ENCODE measurements around the gene PPP1R2C.

The PPP1R2C gene

DNA sequence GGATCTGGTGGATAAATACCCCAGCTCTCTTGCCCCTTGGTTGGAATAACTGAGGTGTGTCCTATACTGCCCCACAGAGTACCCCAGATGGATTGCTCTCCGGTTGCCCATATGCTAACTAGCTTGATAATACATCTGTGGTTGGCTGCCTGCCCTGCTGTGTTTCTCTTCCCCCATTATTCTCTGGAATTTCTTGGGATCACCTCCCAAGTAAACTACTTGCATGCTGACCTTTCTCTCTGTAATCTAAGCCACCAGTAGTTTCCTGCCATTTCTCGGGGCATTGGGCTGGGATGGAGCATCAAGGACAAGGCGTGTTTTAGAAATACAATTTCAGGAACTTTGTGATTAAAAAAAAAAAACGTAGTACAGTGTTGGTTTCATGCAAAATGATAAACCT is 25.2 kb downstream of the PPP1R2C start:
- H3K36me3 ChIP-seq (ENCODE audit: control insufficient read depth in 1 of 2, insufficient read depth in 2 of 2, low read length in 2 of 2): no peaks in the 10 kb centered on the region
- no peak overlapping the region for H3K27ac ChIP-seq (ENCODE audit: low read depth, low read length)
- H3K4me1 ChIP-seq (ENCODE audit: control insufficient read depth in 1 of 2, insufficient read depth in 2 of 2, low read length in 2 of 2): no peaks in the 10 kb centered on the region
- H3K4me3 ChIP-seq (ENCODE audit: low read depth in 1 of 2, low read length in 2 of 2): no peak overlapping the region
- no peak overlapping the region for H3K9ac ChIP-seq (ENCODE audit: low read depth in 1 of 2, low read length in 2 of 2)
- H3K9me3 ChIP-seq (ENCODE audit: control insufficient read depth in 1 of 2, low read length in 2 of 2): no peaks in the 10 kb centered on the region
- no peaks in the 10 kb centered on the region for H3K27me3 ChIP-seq (ENCODE audit: control insufficient read depth in 1 of 2, insufficient read depth in 2 of 2, low read length in 2 of 2)

DNA sequence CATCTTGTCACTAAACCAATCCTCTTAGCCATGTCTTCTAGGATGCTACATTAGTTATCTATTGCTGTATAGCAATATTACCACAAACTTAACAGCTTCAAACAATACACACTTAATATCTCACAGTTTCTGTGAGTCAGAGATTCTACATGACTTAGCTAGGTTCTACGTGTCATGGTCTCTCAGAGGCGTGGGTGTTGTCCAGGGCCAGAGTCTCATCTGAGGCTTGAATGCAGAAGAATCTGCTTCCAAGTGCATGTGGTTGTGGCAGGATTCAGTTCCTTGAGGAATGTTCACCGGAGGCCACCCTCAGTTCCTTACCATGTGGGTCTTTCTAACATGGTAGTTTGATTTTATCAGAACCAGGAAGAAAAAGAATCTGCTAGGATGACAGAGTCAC is 26.4 kb downstream of the PPP1R2C start:
- Histone ChIP-seq H3K9ac (ENCODE audit: low read depth in 1 of 2, low read length in 2 of 2) (no peak overlapping the region), H3K27me3 (ENCODE audit: control insufficient read depth in 1 of 2, insufficient read depth in 2 of 2, low read length in 2 of 2) (no peaks in the 10 kb centered on the region), H3K36me3 (ENCODE audit: control insufficient read depth in 1 of 2, insufficient read depth in 2 of 2, low read length in 2 of 2) (no peaks in the 10 kb centered on the region), H3K27ac (ENCODE audit: low read depth, low read length) (no peak overlapping the region), H3K4me3 (ENCODE audit: low read depth in 1 of 2, low read length in 2 of 2) (no peak overlapping the region), H3K9me3 (ENCODE audit: control insufficient read depth in 1 of 2, low read length in 2 of 2) (no peaks in the 10 kb centered on the region), H3K4me1 (ENCODE audit: control insufficient read depth in 1 of 2, insufficient read depth in 2 of 2, low read length in 2 of 2) (no peaks in the 10 kb centered on the region)

DNA sequence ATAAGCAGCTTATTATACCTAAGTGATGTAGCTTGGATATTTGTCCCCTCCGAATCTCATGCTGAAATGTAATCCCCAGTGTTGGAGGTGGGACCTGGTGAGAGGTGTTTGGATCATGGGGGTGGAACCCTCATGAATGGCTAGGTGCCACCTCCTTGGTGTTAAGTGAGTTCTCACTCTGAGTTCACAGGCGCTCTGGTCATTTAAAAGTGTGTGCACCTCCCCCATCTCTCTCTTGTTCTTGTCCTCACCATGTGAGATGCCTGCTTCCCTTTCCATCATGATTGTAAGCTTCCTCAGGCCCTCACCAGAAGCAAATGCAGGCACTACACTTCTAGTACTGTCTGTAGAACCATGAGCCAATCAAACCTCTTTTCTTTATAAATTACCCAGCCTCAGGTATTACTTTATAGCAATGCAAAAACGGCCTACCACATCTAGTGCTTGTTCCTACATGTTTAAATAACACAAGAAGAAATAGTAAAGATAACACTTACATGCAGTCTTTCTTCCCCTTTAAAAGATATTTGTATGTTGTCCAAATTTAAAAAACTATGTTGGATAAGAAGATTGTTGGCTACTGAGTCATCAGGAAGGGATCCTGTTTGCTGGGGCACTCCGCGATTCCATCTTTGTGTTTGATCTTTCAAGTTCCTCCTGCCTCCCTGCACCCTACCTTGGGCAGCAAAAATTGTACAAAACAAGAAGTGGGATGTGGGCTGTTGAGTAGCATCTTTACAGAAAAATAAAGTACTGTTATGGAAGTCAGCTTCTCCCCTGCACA is 29.7 kb downstream of the PPP1R2C start:
- Histone ChIP-seq H3K27me3 (ENCODE audit: control insufficient read depth in 1 of 2, insufficient read depth in 2 of 2, low read length in 2 of 2) (no peaks in the 10 kb centered on the region), H3K9me3 (ENCODE audit: control insufficient read depth in 1 of 2, low read length in 2 of 2) (no peaks in the 10 kb centered on the region), H3K4me1 (ENCODE audit: control insufficient read depth in 1 of 2, insufficient read depth in 2 of 2, low read length in 2 of 2) (no peaks in the 10 kb centered on the region), H3K36me3 (ENCODE audit: control insufficient read depth in 1 of 2, insufficient read depth in 2 of 2, low read length in 2 of 2) (no peaks in the 10 kb centered on the region), H3K27ac (ENCODE audit: low read depth, low read length) (no peak overlapping the region), H3K9ac (ENCODE audit: low read depth in 1 of 2, low read length in 2 of 2) (no peak overlapping the region), H3K4me3 (ENCODE audit: low read depth in 1 of 2, low read length in 2 of 2) (no peak overlapping the region)

DNA sequence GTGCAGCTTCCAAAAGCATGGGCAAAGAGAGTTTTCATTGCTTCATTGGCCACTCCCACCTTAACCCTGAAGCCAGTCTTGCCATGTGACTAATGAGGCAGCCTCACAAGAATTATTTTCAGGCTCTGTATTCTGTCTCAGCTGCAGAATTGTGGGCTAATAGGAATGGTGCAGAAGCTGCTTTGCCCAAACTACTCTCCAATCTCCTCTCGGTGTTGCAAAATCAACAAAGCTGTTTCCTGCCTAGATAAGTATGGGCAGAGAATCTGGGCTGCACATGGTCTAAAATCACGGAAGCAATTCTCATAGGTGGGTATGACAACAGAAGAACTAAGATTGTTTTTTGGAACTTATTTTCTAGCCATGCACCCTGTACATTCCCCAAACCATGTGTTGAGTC is 31.4 kb downstream of the PPP1R2C start:
- Histone ChIP-seq H3K36me3 (ENCODE audit: control insufficient read depth in 1 of 2, insufficient read depth in 2 of 2, low read length in 2 of 2) (no peaks in the 10 kb centered on the region), H3K4me1 (ENCODE audit: control insufficient read depth in 1 of 2, insufficient read depth in 2 of 2, low read length in 2 of 2) (no peaks in the 10 kb centered on the region), H3K27ac (ENCODE audit: low read depth, low read length) (no peak overlapping the region), H3K27me3 (ENCODE audit: control insufficient read depth in 1 of 2, insufficient read depth in 2 of 2, low read length in 2 of 2) (no peaks in the 10 kb centered on the region), H3K9ac (ENCODE audit: low read depth in 1 of 2, low read length in 2 of 2) (no peak overlapping the region), H3K4me3 (ENCODE audit: low read depth in 1 of 2, low read length in 2 of 2) (no peak overlapping the region), H3K9me3 (ENCODE audit: control insufficient read depth in 1 of 2, low read length in 2 of 2) (no peaks in the 10 kb centered on the region)

DNA sequence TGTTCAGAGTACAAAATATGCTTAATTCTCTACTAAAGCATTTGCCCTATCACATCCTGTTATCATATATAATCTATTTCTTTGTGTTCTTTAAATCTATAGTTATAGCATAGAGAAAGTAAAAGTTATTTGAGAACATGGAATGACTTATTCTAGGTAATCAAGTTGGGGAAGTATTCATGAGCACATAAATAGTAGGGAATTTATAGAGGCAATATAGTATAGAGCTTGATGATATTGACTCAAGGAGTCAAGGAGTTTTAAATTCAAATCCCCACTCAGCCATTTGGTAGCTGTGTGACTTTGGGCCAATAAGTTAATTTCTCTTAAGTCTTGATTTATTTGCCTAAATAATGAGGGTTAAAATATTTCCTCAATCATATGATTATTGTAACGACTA is 37.5 kb downstream of the PPP1R2C start:
- Histone ChIP-seq H3K9ac (ENCODE audit: low read depth in 1 of 2, low read length in 2 of 2) (no peak overlapping the region), H3K9me3 (ENCODE audit: control insufficient read depth in 1 of 2, low read length in 2 of 2) (no peaks in the 10 kb centered on the region), H3K27ac (ENCODE audit: low read depth, low read length) (no peak overlapping the region), H3K36me3 (ENCODE audit: control insufficient read depth in 1 of 2, insufficient read depth in 2 of 2, low read length in 2 of 2) (no peaks in the 10 kb centered on the region), H3K4me3 (ENCODE audit: low read depth in 1 of 2, low read length in 2 of 2) (no peak overlapping the region), H3K4me1 (ENCODE audit: control insufficient read depth in 1 of 2, insufficient read depth in 2 of 2, low read length in 2 of 2) (no peaks in the 10 kb centered on the region), H3K27me3 (ENCODE audit: control insufficient read depth in 1 of 2, insufficient read depth in 2 of 2, low read length in 2 of 2) (no peaks in the 10 kb centered on the region)

DNA sequence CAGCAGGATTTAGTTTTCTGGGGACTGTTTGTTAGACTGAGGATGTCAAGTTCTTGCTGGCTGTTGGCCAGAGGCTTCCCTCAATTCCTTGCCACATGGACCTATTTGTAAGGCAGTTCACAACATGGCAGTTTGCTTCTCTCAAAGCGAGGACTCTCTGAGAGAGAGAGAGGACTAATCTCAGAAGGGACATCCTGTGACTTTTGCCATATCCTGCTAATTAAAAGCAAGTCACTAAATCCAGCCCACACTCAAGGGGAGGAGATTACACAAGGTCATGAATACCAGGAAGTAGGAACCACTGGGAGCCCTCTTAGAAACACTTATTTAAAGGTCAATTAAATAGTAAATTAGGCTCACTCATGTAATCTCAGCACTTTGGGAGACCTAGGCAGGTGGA is 38.2 kb downstream of the PPP1R2C start:
- H3K4me1 ChIP-seq (ENCODE audit: control insufficient read depth in 1 of 2, insufficient read depth in 2 of 2, low read length in 2 of 2): no peaks in the 10 kb centered on the region
- H3K9ac ChIP-seq (ENCODE audit: low read depth in 1 of 2, low read length in 2 of 2): no peak overlapping the region
- H3K27me3 ChIP-seq (ENCODE audit: control insufficient read depth in 1 of 2, insufficient read depth in 2 of 2, low read length in 2 of 2): no peaks in the 10 kb centered on the region
- no peaks in the 10 kb centered on the region for H3K9me3 ChIP-seq (ENCODE audit: control insufficient read depth in 1 of 2, low read length in 2 of 2)
- H3K27ac ChIP-seq (ENCODE audit: low read depth, low read length): no peak overlapping the region
- H3K36me3 ChIP-seq (ENCODE audit: control insufficient read depth in 1 of 2, insufficient read depth in 2 of 2, low read length in 2 of 2): no peaks in the 10 kb centered on the region
- no peak overlapping the region for H3K4me3 ChIP-seq (ENCODE audit: low read depth in 1 of 2, low read length in 2 of 2)

DNA sequence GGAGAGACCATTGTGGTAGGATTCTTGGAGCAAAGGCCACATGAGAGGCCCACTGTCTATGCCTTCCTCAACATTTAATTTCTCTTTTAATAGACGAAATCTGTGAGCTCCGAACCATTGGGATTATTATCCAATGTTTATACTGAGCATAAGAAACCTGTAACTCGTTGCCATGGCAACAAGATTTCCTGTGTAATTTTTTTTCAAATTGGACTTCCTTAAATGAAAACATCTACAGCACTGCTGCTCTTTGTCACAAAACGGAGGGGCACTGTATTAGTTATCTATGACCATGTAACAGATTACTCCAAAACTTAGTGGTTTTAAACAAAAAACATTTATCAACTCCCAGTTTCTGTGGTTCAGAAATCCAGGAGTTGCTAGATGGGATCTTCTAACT is 38.7 kb downstream of the PPP1R2C start:
- no peaks in the 10 kb centered on the region for H3K4me1 ChIP-seq (ENCODE audit: control insufficient read depth in 1 of 2, insufficient read depth in 2 of 2, low read length in 2 of 2)
- H3K9ac ChIP-seq (ENCODE audit: low read depth in 1 of 2, low read length in 2 of 2): no peak overlapping the region
- no peaks in the 10 kb centered on the region for H3K27me3 ChIP-seq (ENCODE audit: control insufficient read depth in 1 of 2, insufficient read depth in 2 of 2, low read length in 2 of 2)
- H3K4me3 ChIP-seq (ENCODE audit: low read depth in 1 of 2, low read length in 2 of 2): no peak overlapping the region
- H3K27ac ChIP-seq (ENCODE audit: low read depth, low read length): no peak overlapping the region
- H3K9me3 ChIP-seq (ENCODE audit: control insufficient read depth in 1 of 2, low read length in 2 of 2): no peaks in the 10 kb centered on the region
- H3K36me3 ChIP-seq (ENCODE audit: control insufficient read depth in 1 of 2, insufficient read depth in 2 of 2, low read length in 2 of 2): no peaks in the 10 kb centered on the region

DNA sequence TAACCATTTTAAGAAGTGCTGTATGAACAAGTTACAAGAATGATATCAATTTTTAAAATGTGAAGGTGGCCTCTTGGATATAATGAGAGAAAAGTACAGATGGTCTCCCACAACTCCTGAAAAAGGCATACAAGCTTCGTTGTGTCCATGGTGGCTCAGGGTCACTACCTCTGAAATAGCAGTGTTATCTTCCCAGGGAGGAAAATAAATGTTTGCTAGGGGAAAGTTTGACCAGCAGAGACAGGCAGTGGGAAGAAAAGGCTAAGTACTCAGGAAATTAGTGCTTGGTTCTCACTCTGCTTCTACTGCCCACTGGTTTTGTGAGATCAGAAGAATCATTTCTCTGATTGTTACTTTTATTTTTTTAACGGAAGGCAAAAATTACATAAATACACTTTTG is 39.4 kb downstream of the PPP1R2C start:
- no peaks in the 10 kb centered on the region for H3K36me3 ChIP-seq (ENCODE audit: control insufficient read depth in 1 of 2, insufficient read depth in 2 of 2, low read length in 2 of 2)
- H3K9me3 ChIP-seq (ENCODE audit: control insufficient read depth in 1 of 2, low read length in 2 of 2): no peaks in the 10 kb centered on the region
- no peak overlapping the region for H3K4me3 ChIP-seq (ENCODE audit: low read depth in 1 of 2, low read length in 2 of 2)
- H3K4me1 ChIP-seq (ENCODE audit: control insufficient read depth in 1 of 2, insufficient read depth in 2 of 2, low read length in 2 of 2): no peaks in the 10 kb centered on the region
- H3K27ac ChIP-seq (ENCODE audit: low read depth, low read length): no peak overlapping the region
- no peaks in the 10 kb centered on the region for H3K27me3 ChIP-seq (ENCODE audit: control insufficient read depth in 1 of 2, insufficient read depth in 2 of 2, low read length in 2 of 2)
- no peak overlapping the region for H3K9ac ChIP-seq (ENCODE audit: low read depth in 1 of 2, low read length in 2 of 2)

DNA sequence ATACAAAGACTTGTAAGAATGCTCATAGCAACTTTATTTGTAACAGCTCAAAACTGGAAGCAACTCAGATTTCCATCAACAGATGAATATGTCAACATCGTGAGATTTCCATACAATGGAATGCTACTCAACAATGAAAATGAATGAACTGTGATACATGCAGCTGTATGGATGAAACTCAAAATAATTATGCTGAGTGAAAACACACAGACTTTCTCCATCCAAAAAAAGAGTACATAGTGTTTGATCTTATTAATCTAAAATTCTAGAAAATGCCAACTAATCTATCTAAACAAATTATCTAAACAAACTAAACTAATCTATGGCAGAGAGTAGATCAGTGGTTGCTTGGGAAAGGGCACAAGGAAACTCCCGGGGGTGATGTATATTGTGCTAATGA is 42.7 kb downstream of the PPP1R2C start:
- no peaks in the 10 kb centered on the region for H3K36me3 ChIP-seq (ENCODE audit: control insufficient read depth in 1 of 2, insufficient read depth in 2 of 2, low read length in 2 of 2)
- no peaks in the 10 kb centered on the region for H3K27me3 ChIP-seq (ENCODE audit: control insufficient read depth in 1 of 2, insufficient read depth in 2 of 2, low read length in 2 of 2)
- H3K27ac ChIP-seq (ENCODE audit: low read depth, low read length): no peak overlapping the region
- no peak overlapping the region for H3K4me3 ChIP-seq (ENCODE audit: low read depth in 1 of 2, low read length in 2 of 2)
- no peaks in the 10 kb centered on the region for H3K4me1 ChIP-seq (ENCODE audit: control insufficient read depth in 1 of 2, insufficient read depth in 2 of 2, low read length in 2 of 2)
- H3K9me3 ChIP-seq (ENCODE audit: control insufficient read depth in 1 of 2, low read length in 2 of 2): no peaks in the 10 kb centered on the region
- no peak overlapping the region for H3K9ac ChIP-seq (ENCODE audit: low read depth in 1 of 2, low read length in 2 of 2)

DNA sequence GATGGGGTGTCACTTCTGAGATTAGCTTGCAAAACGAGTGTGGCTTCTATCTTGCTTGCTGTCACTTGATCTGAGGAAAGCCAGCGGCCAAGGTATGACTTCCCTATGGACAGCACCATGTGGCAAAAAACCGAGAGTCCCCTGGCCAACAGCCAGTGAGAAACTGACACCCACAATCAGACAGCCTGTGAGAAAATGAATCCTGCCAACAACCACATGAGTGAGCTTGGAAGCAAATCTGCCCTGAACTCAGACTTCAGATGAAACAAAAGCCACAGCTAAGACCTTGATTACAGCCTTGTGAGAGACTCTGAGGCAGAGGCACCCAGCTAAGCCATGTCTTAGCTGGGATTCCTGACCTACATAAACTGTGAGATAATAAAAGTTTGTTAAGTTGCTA is 45.5 kb downstream of the PPP1R2C start:
- Histone ChIP-seq H3K4me3 (ENCODE audit: low read depth in 1 of 2, low read length in 2 of 2) (no peak overlapping the region), H3K36me3 (ENCODE audit: control insufficient read depth in 1 of 2, insufficient read depth in 2 of 2, low read length in 2 of 2) (no peaks in the 10 kb centered on the region), H3K9ac (ENCODE audit: low read depth in 1 of 2, low read length in 2 of 2) (no peak overlapping the region), H3K27me3 (ENCODE audit: control insufficient read depth in 1 of 2, insufficient read depth in 2 of 2, low read length in 2 of 2) (no peaks in the 10 kb centered on the region), H3K4me1 (ENCODE audit: control insufficient read depth in 1 of 2, insufficient read depth in 2 of 2, low read length in 2 of 2) (no peaks in the 10 kb centered on the region), H3K27ac (ENCODE audit: low read depth, low read length) (no peak overlapping the region), H3K9me3 (ENCODE audit: control insufficient read depth in 1 of 2, low read length in 2 of 2) (no peaks in the 10 kb centered on the region)
